NCI-H2227 (cell line): ENCODE results near the gene PRR23E.
A peak's percentile ranks its signal among the peaks of the same experiment; 100 is the strongest.

Experiments
- DNase-seq: peaks from one replicate; lab custom pipeline; 2025; ENCODE audit not compliant: unreplicated experiment; lab: John Stamatoyannopoulos, UW

The PRR23E gene

GRCh38 chr3:127164615-127165014, 28.3 kb upstream of the PRR23E start:
- no peak for DNase-seq

- no peak for DNase-seq
These were observed 27.9 kb upstream of the PRR23E start for GRCh38 chr3:127165036-127165435.

- DNase-seq = no peak
These were observed 27.0 kb upstream of the PRR23E start for GRCh38 chr3:127165694-127166485.

DNA sequence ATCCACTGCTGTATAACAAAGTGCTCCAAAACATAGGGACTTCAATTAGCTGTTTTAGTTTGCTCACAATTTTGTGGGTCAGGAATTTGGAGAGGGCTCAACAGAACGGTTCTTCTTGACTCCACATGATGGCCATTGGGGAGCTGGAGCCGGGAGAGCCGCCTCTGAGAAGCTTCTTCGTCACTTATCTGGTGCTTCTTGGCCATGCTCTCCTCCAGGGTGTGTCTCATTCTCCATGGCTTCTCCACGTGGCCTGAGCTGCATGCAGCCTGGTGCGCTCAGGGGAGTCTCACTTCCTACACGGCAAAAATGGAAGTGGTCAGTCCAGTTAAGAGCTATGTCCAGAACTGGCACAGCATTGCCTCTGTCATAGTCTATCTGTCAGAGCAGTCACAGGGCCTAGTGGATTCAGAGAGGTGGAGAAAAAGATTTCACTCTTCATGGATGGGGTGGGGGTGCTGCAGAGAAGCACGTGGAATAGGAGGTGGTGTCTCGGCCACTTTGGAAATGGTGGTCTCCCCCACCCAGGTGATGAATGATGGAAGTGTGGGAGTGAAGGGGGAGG, 26.3 kb upstream of the PRR23E start:
- DNase-seq = no peak

DNA sequence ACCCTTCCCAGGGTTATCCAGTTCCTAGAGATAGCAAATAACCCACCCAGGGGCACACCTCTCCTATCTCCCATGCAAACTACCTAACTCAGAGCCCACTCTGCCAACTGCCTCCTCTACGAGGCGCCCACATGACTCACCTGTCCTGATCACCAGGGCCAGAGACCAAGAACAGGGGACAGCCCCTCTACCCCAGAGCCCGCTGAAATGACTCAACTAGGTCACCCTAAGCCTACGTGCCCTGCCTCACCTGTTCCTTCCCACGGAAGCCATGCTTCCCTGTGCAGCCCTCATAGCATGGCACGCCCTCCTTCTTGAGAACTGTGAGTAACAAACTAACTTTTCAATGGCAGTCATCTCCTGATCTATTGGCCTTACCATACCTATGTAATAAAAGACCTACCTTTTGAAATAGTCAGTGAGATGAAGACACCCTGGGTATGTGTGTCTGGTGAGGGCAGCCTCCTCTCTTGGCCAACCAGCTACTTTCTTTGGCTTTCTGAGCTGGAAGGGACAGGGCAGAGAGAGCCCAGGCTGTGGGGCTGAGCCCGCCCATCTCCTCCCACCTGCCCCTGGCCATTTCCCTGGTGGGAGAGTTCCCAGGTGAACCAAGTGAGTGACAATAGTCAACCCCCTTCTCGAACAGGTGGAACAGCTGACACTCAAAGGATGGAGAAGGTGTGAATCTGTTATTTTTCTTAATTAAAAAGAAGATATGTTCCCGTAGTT, 25.5 kb upstream of the PRR23E start:
- no peak for DNase-seq

DNA sequence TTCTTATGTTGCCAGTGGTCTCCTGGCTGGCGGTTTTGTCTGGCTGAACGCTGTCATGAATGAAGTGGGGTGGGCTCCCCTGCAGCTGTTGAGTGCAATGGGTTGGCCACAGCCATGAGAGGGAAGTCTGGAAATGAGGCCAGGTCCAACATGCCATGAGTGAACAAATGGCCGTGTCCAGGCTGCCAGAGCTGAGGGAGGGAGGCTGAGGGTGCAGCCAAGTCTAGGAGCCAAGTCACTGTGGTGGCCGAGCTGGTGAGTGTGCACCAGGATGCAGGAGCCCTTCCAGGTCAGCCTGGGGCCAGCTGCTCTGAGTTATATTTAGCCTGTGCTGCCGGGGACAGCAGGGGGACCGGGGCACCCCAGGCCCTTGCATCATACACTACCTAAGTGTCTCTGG, 24.7 kb upstream of the PRR23E start:
- DNase-seq = no peak

DNA sequence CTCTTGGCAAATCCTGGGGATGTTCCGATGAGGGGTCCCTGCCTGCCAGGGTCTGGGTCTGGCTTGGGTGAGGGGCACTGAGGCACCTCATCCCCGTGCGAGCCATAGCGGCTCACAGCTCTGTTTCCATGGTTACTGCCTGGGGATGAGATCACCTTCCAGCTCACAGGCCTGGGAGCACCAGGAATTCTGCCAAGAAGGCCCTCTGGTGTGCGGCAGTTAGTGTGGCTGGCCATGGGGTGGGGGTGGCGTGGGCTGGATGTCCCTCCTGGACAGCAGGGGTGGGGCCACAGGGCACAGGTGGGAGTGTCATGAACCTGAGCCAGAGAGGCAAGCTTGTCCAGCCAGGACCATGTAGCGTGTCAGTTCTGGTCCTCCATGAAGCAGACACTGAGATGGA, 22.1 kb upstream of the PRR23E start:
- peak; percentile 35 for DNase-seq

GRCh38 chr3:127171320-127171719, 21.6 kb upstream of the PRR23E start:
- DNase-seq = no peak

- no peak for DNase-seq
These were observed 21.2 kb upstream of the PRR23E start for GRCh38 chr3:127171721-127172120.

GRCh38 chr3:127172211-127172610, 20.7 kb upstream of the PRR23E start:
- no peak for DNase-seq

- peak; percentile 73 for DNase-seq
These were observed 20.0 kb upstream of the PRR23E start for GRCh38 chr3:127172781-127173515.

- no peak for DNase-seq
These were observed 19.3 kb upstream of the PRR23E start for GRCh38 chr3:127173516-127174166.

DNA sequence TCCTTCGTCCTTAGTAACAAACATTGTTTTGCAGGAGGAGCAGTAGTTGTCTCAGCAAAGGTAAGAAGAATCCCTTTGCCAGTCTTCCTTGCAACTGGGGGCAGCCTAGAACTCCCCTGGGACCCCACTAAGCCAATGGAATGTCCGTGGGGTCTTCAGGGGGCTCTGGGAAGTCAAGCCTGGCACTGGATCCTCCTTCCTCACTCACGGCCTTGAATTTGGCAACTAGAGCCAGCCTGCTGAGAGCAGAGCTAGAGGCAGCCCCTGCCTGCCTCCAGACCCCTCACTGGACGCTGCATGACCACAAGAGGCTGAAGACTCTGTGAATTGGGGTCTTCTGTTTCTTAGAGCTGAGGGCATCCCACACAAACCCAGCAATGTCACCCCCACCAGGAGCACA, 18.6 kb upstream of the PRR23E start:
- no peak for DNase-seq

- no peak for DNase-seq
These were observed 18.2 kb upstream of the PRR23E start for GRCh38 chr3:127174715-127175140.

- DNase-seq = no peak
These were observed 17.7 kb upstream of the PRR23E start for GRCh38 chr3:127175272-127175671.

GRCh38 chr3:127177226-127177625, 15.7 kb upstream of the PRR23E start:
- no peak for DNase-seq

DNA sequence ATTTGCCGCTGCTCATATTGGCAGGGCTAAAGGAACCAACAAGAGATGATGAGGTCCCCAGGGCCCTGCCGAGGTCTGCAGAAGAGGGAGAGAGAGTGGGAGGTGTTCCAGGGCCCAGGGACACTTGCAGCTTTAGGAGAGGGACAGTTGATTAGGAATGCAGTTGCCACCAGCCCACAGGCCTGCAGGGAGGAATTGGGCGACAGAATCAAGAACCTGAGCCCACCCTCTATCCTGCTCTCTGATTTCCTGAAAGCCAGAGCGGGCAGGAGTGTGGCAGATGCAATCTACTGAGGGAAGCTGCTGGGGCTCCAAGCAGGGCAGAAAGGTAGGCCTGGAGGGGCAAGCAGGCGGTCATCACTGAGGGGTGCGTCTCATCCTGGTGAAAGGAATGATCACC, 12.1 kb upstream of the PRR23E start:
- DNase-seq = no peak

GRCh38 chr3:127182431-127182830, 10.5 kb upstream of the PRR23E start:
- no peak for DNase-seq

DNA sequence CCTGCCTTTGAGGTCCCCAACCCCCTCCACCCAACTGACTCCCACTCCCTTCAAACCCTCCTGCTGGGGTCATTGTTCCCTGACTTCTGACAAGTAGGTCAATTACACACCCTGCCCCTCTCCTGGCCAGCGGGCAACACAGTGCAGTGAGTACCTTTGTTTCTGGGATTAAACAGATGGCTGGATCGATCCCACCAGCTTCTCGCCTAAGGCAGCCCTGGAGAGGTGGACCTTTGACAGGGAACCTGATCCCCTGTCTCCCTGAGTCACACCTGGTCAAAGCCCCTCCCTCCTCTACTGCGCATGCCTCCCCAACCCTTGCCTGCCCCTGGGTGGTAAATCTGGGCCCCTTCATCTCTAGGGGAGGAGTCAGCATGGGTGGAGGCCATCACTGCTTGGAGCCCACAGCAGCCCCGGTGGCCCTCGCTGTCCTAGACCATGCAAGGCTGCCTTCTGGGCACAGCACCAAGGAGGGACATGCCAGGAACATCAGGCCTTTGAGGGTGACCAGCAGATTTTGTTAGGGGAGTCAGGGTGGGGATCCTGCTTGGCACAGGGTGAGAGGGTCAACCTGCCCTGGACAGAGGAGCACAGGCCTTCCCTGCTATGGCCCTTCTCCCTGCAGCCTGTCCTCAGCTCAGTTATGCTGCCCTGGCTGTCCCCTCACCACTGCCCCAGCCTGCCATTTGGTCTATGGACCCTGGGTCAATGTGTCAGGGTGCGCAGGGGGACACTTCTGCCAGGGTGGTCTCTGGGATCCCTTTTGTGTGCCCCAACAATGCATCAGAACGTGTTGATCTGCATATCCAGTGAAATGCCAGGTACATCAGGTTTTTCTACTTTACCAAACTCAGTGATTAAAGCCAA, 9.8 kb upstream of the PRR23E start:
- no peak for DNase-seq
